HUES6 (cell line): ENCODE results near the gene SLC13A3.
"Not testable (repeated sequence)": the region's sequence is repeated elsewhere in the genome, so short reads cannot be mapped to it uniquely, and the experiment has no call there.

ENCODE experiments used
- H3K27ac ChIP-seq: 2 replicates; pipeline ENCODE4 v1.7.0; 2013; ENCODE audit warnings: low read depth, mild to moderate bottlenecking, low read length, inconsistent platforms
- H3K27me3 ChIP-seq: 2 replicates; pipeline ENCODE4 v1.6.1; 2013; ENCODE audit warnings: low read length; ENCODE audit not compliant: control insufficient read depth, insufficient read depth
- H3K36me3 ChIP-seq: 2 replicates; pipeline ENCODE4 v1.6.1; 2013; ENCODE audit warnings: low read length; ENCODE audit not compliant: control insufficient read depth, insufficient read depth
- H3K4me1 ChIP-seq: 2 replicates; pipeline ENCODE4 v1.6.1; 2013; ENCODE audit warnings: low read length; ENCODE audit not compliant: control insufficient read depth, insufficient read depth
- H3K4me3 ChIP-seq: 2 replicates; pipeline ENCODE4 v1.5.1; 2013; ENCODE audit warnings: low read depth, low read length
- H3K9ac ChIP-seq: one replicate; pipeline ENCODE4 v1.6.1; 2013; ENCODE audit warnings: mild to moderate bottlenecking, low read length
- H3K9me3 ChIP-seq: 2 replicates; pipeline ENCODE4 v1.6.1; 2013; ENCODE audit warnings: low read depth, low read length; ENCODE audit not compliant: control insufficient read depth, insufficient read depth

SLC13A3 gene

GRCh38 chr20:46680684-46681031 lies 29.4 kb upstream of the SLC13A3 start:
- Histone ChIP-seq H3K27me3 (no peaks in the 10 kb centered on the region), H3K36me3 (peaks cover 20% of the 10 kb centered on the region), H3K4me3 (no peak overlapping the region), H3K27ac (no peak overlapping the region), H3K9ac (no peak overlapping the region), H3K4me1 (peaks cover 29% of the 10 kb centered on the region), H3K9me3 (no peaks in the 10 kb centered on the region)

GRCh38 chr20:46678516-46678915 lies 27.3 kb upstream of the SLC13A3 start:
- no peak overlapping the region for H3K27ac ChIP-seq
- H3K4me1 ChIP-seq, result peaks cover 32% of the 10 kb centered on the region
- H3K27me3 ChIP-seq, result no peaks in the 10 kb centered on the region
- H3K4me3 ChIP-seq, result no peak overlapping the region
- H3K36me3 ChIP-seq, result peaks cover 10% of the 10 kb centered on the region
- H3K9me3 ChIP-seq, result no peaks in the 10 kb centered on the region
- H3K9ac ChIP-seq, result no peak overlapping the region

- Histone ChIP-seq H3K4me1 (peaks cover 23% of the 10 kb centered on the region), H3K27me3 (no peaks in the 10 kb centered on the region), H3K27ac (no peak overlapping the region), H3K9me3 (peaks cover 7% of the 10 kb centered on the region), H3K36me3 (peaks cover 10% of the 10 kb centered on the region), H3K9ac (no peak overlapping the region), H3K4me3 (no peak overlapping the region)
These were observed 26.3 kb upstream of the SLC13A3 start for GRCh38 chr20:46677608-46678007.

- Histone ChIP-seq H3K9me3 (peaks cover 13% of the 10 kb centered on the region), H3K36me3 (peaks cover 10% of the 10 kb centered on the region), H3K4me1 (peaks cover 15% of the 10 kb centered on the region)
- H3K27me3 ChIP-seq, H3K27ac ChIP-seq, H3K9ac ChIP-seq, H3K4me3 ChIP-seq: not testable (repeated sequence)
These were observed 25.5 kb upstream of the SLC13A3 start for GRCh38 chr20:46676649-46677316.

- Histone ChIP-seq H3K9me3 (peaks cover 33% of the 10 kb centered on the region), H3K9ac (no peak overlapping the region), H3K36me3 (peaks cover 5% of the 10 kb centered on the region), H3K4me3 (no peak overlapping the region), H3K27ac (no peak overlapping the region), H3K4me1 (peaks cover 8% of the 10 kb centered on the region), H3K27me3 (no peaks in the 10 kb centered on the region)
These were observed 23.2 kb upstream of the SLC13A3 start for GRCh38 chr20:46674253-46675083.

GRCh38 chr20:46673394-46674252 lies 22.4 kb upstream of the SLC13A3 start:
- peaks cover 8% of the 10 kb centered on the region for H3K4me1 ChIP-seq
- H3K27ac ChIP-seq, result no peak overlapping the region
- H3K4me3 ChIP-seq, result no peak overlapping the region
- H3K36me3 ChIP-seq, result peaks cover 11% of the 10 kb centered on the region
- H3K9me3 ChIP-seq, result peaks cover 33% of the 10 kb centered on the region
- no peak overlapping the region for H3K9ac ChIP-seq
- no peaks in the 10 kb centered on the region for H3K27me3 ChIP-seq

GRCh38 chr20:46672543-46673148 lies 21.4 kb upstream of the SLC13A3 start:
- Histone ChIP-seq H3K9ac (no peak overlapping the region), H3K9me3 (peaks cover 33% of the 10 kb centered on the region), H3K4me3 (no peak overlapping the region), H3K36me3 (peaks cover 11% of the 10 kb centered on the region), H3K4me1 (peaks cover 8% of the 10 kb centered on the region), H3K27me3 (no peaks in the 10 kb centered on the region), H3K27ac (no peak overlapping the region)

- H3K4me1 ChIP-seq, result peaks cover 8% of the 10 kb centered on the region
- no peak overlapping the region for H3K27ac ChIP-seq
- peaks cover 33% of the 10 kb centered on the region for H3K9me3 ChIP-seq
- H3K27me3 ChIP-seq, result no peaks in the 10 kb centered on the region
- no peak overlapping the region for H3K4me3 ChIP-seq
- H3K9ac ChIP-seq, result no peak overlapping the region
- H3K36me3 ChIP-seq, result peaks cover 11% of the 10 kb centered on the region
These were observed 20.7 kb upstream of the SLC13A3 start for GRCh38 chr20:46671866-46672542.

- Histone ChIP-seq H3K9me3 (peaks cover 33% of the 10 kb centered on the region), H3K27me3 (no peaks in the 10 kb centered on the region), H3K4me1 (peaks cover 8% of the 10 kb centered on the region), H3K9ac (no peak overlapping the region), H3K4me3 (no peak overlapping the region), H3K27ac (no peak overlapping the region), H3K36me3 (peaks cover 11% of the 10 kb centered on the region)
These were observed 19.6 kb upstream of the SLC13A3 start for GRCh38 chr20:46670585-46671584.
